Measurements from ENCODE around the gene PAX5.

- TF ChIP-seq CTCF (IDR thresholded peaks at IDR 0.05; ENCODE audit: borderline replicate concordance, extremely low read depth, low read length, poor library complexity, severe bottlenecking), result no peak
- TF ChIP-seq EZH2 (IDR thresholded peaks at IDR 0.05; ENCODE audit: borderline replicate concordance, low read depth, low read length, severe bottlenecking), result no peak
Observed at GRCh38 chr9:36897478-36897877, 136.6 kb downstream of the PAX5 start.
